HUES64 (cell line): ENCODE results near the gene PAAF1.

ENCODE experiments used
- H3K27ac ChIP-seq: 2 replicates; pipeline ENCODE4 v1.7.0; 2013; ENCODE audit warnings: low read depth, low read length, inconsistent platforms
- H3K27me3 ChIP-seq: 2 replicates; pipeline ENCODE4 v1.6.1; 2013; ENCODE audit warnings: mild to moderate bottlenecking, low read length; ENCODE audit not compliant: insufficient read depth
- H3K36me3 ChIP-seq: 2 replicates; pipeline ENCODE4 v1.6.1; 2013; ENCODE audit warnings: mild to moderate bottlenecking, low read length; ENCODE audit not compliant: insufficient read depth
- H3K4me1 ChIP-seq: 2 replicates; pipeline ENCODE4 v1.6.1; 2013; ENCODE audit warnings: mild to moderate bottlenecking, low read length, moderate library complexity; ENCODE audit not compliant: insufficient read depth
- H3K4me3 ChIP-seq: 2 replicates; pipeline ENCODE4 v1.5.1; 2013; ENCODE audit warnings: mild to moderate bottlenecking, low read length, moderate library complexity
- H3K9ac ChIP-seq: 2 replicates; pipeline ENCODE4 v1.6.1; 2013; ENCODE audit warnings: mild to moderate bottlenecking, low read depth, low read length
- H3K9me3 ChIP-seq: 2 replicates; pipeline ENCODE4 v1.6.1; 2013; ENCODE audit warnings: low read depth, low read length; ENCODE audit not compliant: insufficient read depth
- WGBS: fragments of 150-250, 120-280 bp; methylation state at CpG from one replicate; pipeline ENCODE4 v1.1.7; 2013; ENCODE audit warnings: missing lambda C conversion rate; 5-methylcytosine and 5-hydroxymethylcytosine counted together

Gene PAAF1

GRCh38 chr11:73883856-73884255, 7.1 kb downstream of the PAAF1 start:
- no peaks in the 10 kb centered on the region for H3K9me3 ChIP-seq
- no peak overlapping the region for H3K27ac ChIP-seq
- no peaks in the 10 kb centered on the region for H3K4me1 ChIP-seq
- H3K4me3 ChIP-seq = no peak overlapping the region
- no peak overlapping the region for H3K9ac ChIP-seq
- 96% methylated on average over 1 of the region's 2 CpGs for WGBS
- H3K27me3 ChIP-seq = no peaks in the 10 kb centered on the region
- H3K36me3 ChIP-seq = peaks cover 31% of the 10 kb centered on the region

DNA sequence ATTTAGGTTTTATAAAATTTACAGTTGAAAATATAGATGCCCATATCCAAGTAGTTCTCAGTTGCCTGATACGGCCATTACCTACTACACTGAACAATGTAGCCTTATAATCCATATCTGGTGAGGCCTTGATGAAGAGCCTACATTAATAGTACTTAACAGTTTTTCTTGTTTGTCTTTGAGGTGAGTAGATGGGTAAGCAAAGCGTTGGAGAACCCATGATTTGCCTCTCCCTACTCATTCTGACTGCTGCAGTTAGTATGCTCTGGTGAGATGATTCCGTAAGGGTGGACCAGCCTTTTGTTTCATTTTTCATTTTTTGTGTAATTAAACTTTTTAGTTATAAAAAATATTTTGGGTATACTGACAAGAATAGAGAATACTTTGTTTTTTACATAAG, 11.4 kb downstream of the PAAF1 start:
- Histone ChIP-seq H3K27ac (no peak overlapping the region), H3K9ac (no peak overlapping the region), H3K36me3 (peaks cover 54% of the 10 kb centered on the region), H3K27me3 (no peaks in the 10 kb centered on the region), H3K4me3 (no peak overlapping the region), H3K9me3 (no peaks in the 10 kb centered on the region), H3K4me1 (no peaks in the 10 kb centered on the region)
- WGBS = 100% methylated on average over 1 of the region's 3 CpGs

GRCh38 chr11:73889019-73889418, 12.2 kb downstream of the PAAF1 start:
- Histone ChIP-seq H3K27ac (no peak overlapping the region), H3K4me3 (no peak overlapping the region), H3K9me3 (no peaks in the 10 kb centered on the region), H3K9ac (no peak overlapping the region), H3K4me1 (no peaks in the 10 kb centered on the region), H3K27me3 (no peaks in the 10 kb centered on the region), H3K36me3 (peaks cover 55% of the 10 kb centered on the region)
- whole genome bisulfite sequencing = 70% methylated on average over 1 of the region's 1 CpG

DNA sequence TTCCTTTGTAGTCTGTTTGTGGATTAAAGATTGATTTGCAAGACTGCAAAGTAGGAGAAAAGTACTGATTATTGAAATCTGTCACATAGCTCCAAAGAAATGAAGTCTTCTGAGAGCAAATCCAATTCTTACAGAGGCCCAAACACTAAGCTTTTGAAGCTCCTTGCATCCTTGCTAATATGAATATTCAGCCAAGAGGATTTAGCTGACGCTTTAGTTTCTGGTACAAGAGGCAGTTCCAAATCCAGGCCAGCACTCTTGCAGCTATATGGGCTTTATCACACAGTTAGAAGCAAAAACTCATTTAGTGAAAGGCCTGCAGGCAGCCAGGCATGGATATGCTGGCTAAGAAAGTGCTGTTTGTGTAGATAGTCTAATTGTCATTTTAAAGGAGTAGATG, 12.7 kb downstream of the PAAF1 start:
- no peak overlapping the region for H3K27ac ChIP-seq
- H3K9me3 ChIP-seq = no peaks in the 10 kb centered on the region
- peaks cover 57% of the 10 kb centered on the region for H3K36me3 ChIP-seq
- no peak overlapping the region for H3K9ac ChIP-seq
- H3K27me3 ChIP-seq = no peaks in the 10 kb centered on the region
- H3K4me1 ChIP-seq = no peaks in the 10 kb centered on the region
- WGBS = 93% methylated on average over 1 of the region's 1 CpG
- H3K4me3 ChIP-seq = no peak overlapping the region

DNA sequence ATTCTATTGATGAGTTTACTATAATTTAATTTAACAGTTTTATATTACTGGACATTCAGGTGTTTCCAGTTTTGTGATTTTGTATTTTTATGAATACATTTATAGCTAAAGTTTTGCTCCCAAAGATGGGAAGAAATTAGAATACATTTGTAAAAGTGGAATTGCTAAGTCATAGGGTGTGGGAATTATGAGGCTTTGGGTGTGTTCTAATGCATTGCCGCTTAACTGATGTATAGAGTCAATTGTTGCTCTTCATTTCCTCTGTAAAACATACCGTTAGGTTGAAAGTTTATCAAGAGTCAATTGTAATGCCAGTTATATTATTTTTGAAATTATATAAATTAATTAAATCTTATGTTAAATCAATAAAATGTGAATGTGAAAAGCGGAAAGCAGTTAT, 16.2 kb downstream of the PAAF1 start:
- Histone ChIP-seq H3K27ac (no peak overlapping the region), H3K36me3 (peaks cover 49% of the 10 kb centered on the region), H3K4me3 (no peak overlapping the region), H3K4me1 (no peaks in the 10 kb centered on the region), H3K9me3 (peaks cover 5% of the 10 kb centered on the region; the same call in 1 of the 2 replicates), H3K9ac (no peak overlapping the region), H3K27me3 (no peaks in the 10 kb centered on the region)
- WGBS = 89% methylated on average over 2 of the region's 3 CpGs

- no peak overlapping the region for H3K4me3 ChIP-seq
- H3K9me3 ChIP-seq = peaks cover 5% of the 10 kb centered on the region; the same call in 1 of the 2 replicates
- no peak overlapping the region for H3K9ac ChIP-seq
- no peaks in the 10 kb centered on the region for H3K27me3 ChIP-seq
- H3K36me3 ChIP-seq = peaks cover 46% of the 10 kb centered on the region
- WGBS = 95% methylated on average over 5 of the region's 5 CpGs
- H3K27ac ChIP-seq = no peak overlapping the region
- no peaks in the 10 kb centered on the region for H3K4me1 ChIP-seq
These were observed 18.0 kb downstream of the PAAF1 start for GRCh38 chr11:73894725-73895335.

GRCh38 chr11:73902303-73902702, 25.5 kb downstream of the PAAF1 start:
- 93% methylated on average over 1 of the region's 1 CpG for WGBS
- Histone ChIP-seq H3K27ac (no peak overlapping the region), H3K27me3 (no peaks in the 10 kb centered on the region), H3K9ac (no peak overlapping the region), H3K9me3 (no peaks in the 10 kb centered on the region), H3K4me1 (no peaks in the 10 kb centered on the region), H3K36me3 (peaks cover 38% of the 10 kb centered on the region), H3K4me3 (no peak overlapping the region)

- H3K9ac ChIP-seq = no peak overlapping the region
- H3K36me3 ChIP-seq = peaks cover 34% of the 10 kb centered on the region
- H3K27me3 ChIP-seq = no peaks in the 10 kb centered on the region
- H3K4me3 ChIP-seq = no peak overlapping the region
- H3K9me3 ChIP-seq = no peaks in the 10 kb centered on the region
- H3K4me1 ChIP-seq = no peaks in the 10 kb centered on the region
- H3K27ac ChIP-seq = no peak overlapping the region
- WGBS = 94% methylated on average over 4 of the region's 4 CpGs
These were observed 30.4 kb downstream of the PAAF1 start for GRCh38 chr11:73907191-73907590.

- Histone ChIP-seq H3K9me3 (no peaks in the 10 kb centered on the region), H3K9ac (no peak overlapping the region), H3K36me3 (peaks cover 71% of the 10 kb centered on the region), H3K27me3 (no peaks in the 10 kb centered on the region), H3K27ac (no peak overlapping the region), H3K4me1 (no peaks in the 10 kb centered on the region), H3K4me3 (no peak overlapping the region)
- WGBS = 98% methylated on average over 2 of the region's 2 CpGs
These were observed 35.2 kb downstream of the PAAF1 start for GRCh38 chr11:73912026-73912425.

- no peaks in the 10 kb centered on the region for H3K27me3 ChIP-seq
- H3K36me3 ChIP-seq = peaks cover 80% of the 10 kb centered on the region
- H3K9me3 ChIP-seq = no peaks in the 10 kb centered on the region
- H3K4me1 ChIP-seq = no peaks in the 10 kb centered on the region
- no peak overlapping the region for H3K4me3 ChIP-seq
- no peak overlapping the region for H3K27ac ChIP-seq
- no peak overlapping the region for H3K9ac ChIP-seq
These were observed 36.7 kb downstream of the PAAF1 start for GRCh38 chr11:73913472-73913871.

DNA sequence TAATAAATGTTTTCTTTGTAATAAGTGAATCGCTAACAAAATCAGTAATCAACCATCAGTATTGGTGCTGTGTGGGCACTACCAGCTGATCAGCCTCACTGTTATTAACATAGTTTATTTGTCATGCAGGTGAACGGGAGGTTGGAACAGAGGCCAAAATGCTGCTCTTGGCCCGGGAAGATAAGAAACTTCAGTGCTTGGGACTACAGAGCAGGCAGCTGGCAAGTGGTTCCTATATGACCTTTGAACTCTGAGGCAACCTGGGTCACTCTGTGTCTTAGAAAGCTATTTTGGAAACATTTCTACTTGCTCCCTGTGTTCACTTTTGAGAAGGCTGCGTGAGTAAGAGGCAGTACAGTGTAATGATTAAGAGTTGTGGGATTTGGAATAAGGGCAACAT, 37.5 kb downstream of the PAAF1 start:
- 92% methylated on average over 4 of the region's 4 CpGs for WGBS
- Histone ChIP-seq H3K27me3 (no peaks in the 10 kb centered on the region), H3K9ac (no peak overlapping the region), H3K27ac (no peak overlapping the region), H3K4me3 (no peak overlapping the region), H3K4me1 (no peaks in the 10 kb centered on the region), H3K36me3 (peaks cover 85% of the 10 kb centered on the region), H3K9me3 (no peaks in the 10 kb centered on the region)

GRCh38 chr11:73916435-73916834, 39.6 kb downstream of the PAAF1 start:
- H3K27ac ChIP-seq = no peak overlapping the region
- no peak overlapping the region for H3K9ac ChIP-seq
- no peak overlapping the region for H3K4me3 ChIP-seq
- no peaks in the 10 kb centered on the region for H3K9me3 ChIP-seq
- WGBS = 95% methylated on average over 1 of the region's 1 CpG
- H3K27me3 ChIP-seq = no peaks in the 10 kb centered on the region
- H3K4me1 ChIP-seq = no peaks in the 10 kb centered on the region
- H3K36me3 ChIP-seq = peaks cover 75% of the 10 kb centered on the region
